Lower leg skin (tissue), 3 donors: ENCODE results near the gene CD160.

Source experiments
- CTCF ChIP-seq, 3 donors: fragments of 450-650 bp; IDR thresholded peaks; one replicate each; pipeline ENCODE4 v1.5.1; 2016; ENCODE audit warnings: antibody characterized with exemption in 3 of 3, mild to moderate bottlenecking in 3 of 3, moderate library complexity in 2 of 3
- POLR2A ChIP-seq, 2 donors: fragments of 450-650 bp; IDR thresholded peaks; one replicate each; pipeline ENCODE4 v1.6.1; 2016 to 2017; ENCODE audit warnings: antibody characterized with exemption in 2 of 2, mild to moderate bottlenecking in 1 of 2, moderate library complexity in 1 of 2

- no peak for TF ChIP-seq CTCF (IDR thresholded peaks at IDR 0.05)
- no peak for TF ChIP-seq POLR2A (IDR thresholded peaks at IDR 0.05)
These were observed 65.1 kb downstream of the CD160 start for GRCh38 chr1:145784409-145784808.
